ENCODE measurements around the gene UVRAG. TPM values are rescaled to one million over a fixed set of nuclear protein-coding genes. Genes with fewer than 3 reads are reported as not detected.

The UVRAG gene
- total RNA-seq, 2 experiments from 2014 or later: 16.5 to 19.5 TPM

DNA sequence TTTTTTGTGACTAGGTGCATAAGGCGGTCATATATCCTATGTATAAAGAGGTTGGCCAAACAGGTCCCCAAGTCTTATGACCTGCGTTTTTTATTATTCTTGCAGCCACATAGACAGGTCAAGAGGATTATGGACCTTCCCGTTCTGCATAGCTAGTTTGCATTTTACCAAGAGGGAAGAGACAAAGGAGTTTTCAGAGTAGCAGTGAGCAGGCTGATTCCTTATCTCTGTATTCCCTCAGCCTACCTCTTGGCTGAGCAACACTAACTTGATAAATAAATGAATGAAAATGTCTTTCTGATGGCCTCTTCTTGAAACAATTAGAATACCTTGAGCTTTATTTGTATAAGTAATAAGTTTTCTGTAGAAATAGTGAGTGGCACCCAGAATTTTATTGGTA lies 210.8 kb downstream of the UVRAG start:
- Mint-ChIP-seq H3K36me3 (ENCODE audit: low read depth) (peaks cover 35% of the 10 kb centered on the region), H3K4me1 (ENCODE audit: low read depth) (no peaks in the 10 kb centered on the region), H3K27ac (no peak overlapping the region), H3K4me3 (no peak overlapping the region), H3K9me3 (no peaks in the 10 kb centered on the region), H3K27me3 (no peaks in the 10 kb centered on the region)
- Histone ChIP-seq H3K4me1 (ENCODE audit: insufficient read depth, low read length) (no peaks in the 10 kb centered on the region), H3K27ac (ENCODE audit: low read depth in 1 of 2, low read length in 2 of 2) (no peak overlapping the region), H3K36me3 (ENCODE audit: insufficient read depth, low read length) (no peaks in the 10 kb centered on the region), H3K9me3 (ENCODE audit: control insufficient read depth in 1 of 2, insufficient read depth in 1 of 2, low read length in 2 of 2) (no peaks in the 10 kb centered on the region), H3K4me3 (ENCODE audit: low read length) (no peak overlapping the region), H3K27me3 (ENCODE audit: control insufficient read depth in 1 of 2, insufficient read depth in 2 of 2, low read length in 2 of 2) (no peaks in the 10 kb centered on the region)
- intact Hi-C loops (cut with DNase I, micrococcal nuclease): no loop called here
- CTCF ChIA-PET: no interaction called here
- DNase-seq (no peak), ATAC-seq (ENCODE audit: poor library complexity) (no peak)
- TF ChIP-seq, protein P1, sequence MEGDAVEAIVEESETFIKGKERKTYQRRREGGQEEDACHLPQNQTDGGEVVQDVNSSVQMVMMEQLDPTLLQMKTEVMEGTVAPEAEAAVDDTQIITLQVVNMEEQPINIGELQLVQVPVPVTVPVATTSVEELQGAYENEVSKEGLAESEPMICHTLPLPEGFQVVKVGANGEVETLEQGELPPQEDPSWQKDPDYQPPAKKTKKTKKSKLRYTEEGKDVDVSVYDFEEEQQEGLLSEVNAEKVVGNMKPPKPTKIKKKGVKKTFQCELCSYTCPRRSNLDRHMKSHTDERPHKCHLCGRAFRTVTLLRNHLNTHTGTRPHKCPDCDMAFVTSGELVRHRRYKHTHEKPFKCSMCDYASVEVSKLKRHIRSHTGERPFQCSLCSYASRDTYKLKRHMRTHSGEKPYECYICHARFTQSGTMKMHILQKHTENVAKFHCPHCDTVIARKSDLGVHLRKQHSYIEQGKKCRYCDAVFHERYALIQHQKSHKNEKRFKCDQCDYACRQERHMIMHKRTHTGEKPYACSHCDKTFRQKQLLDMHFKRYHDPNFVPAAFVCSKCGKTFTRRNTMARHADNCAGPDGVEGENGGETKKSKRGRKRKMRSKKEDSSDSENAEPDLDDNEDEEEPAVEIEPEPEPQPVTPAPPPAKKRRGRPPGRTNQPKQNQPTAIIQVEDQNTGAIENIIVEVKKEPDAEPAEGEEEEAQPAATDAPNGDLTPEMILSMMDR (IDR thresholded peaks at IDR 0.05): no peak
- POLR2A ChIA-PET: interaction anchor here (1.4 kb wide), 1 partner anchor 14 kb away, joined by 4 read pairs; no protein-coding TSS in a partner anchor

DNA sequence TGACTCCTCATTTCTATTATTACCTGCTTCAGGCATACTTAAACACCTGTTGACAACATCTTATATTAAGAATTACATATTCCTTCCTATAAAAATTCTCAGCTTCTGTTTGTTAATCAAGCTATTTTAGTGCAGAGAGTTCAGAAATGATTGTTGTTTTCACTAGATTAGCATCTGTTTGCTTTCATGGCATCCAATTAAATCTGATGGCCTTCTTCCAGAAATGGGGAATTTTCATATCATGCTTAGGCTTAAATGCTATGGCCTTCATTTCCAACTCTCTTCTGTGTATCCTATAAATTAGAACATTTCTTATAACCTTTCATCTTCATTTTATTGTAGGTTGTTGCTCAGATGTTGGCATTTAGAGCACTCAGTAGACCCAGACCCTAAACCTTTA lies 211.3 kb downstream of the UVRAG start:
- H3K4me1 Mint-ChIP-seq (ENCODE audit: low read depth): no peaks in the 10 kb centered on the region
- Histone ChIP-seq H3K4me3 (ENCODE audit: low read length) (no peak overlapping the region), H3K4me1 (ENCODE audit: insufficient read depth, low read length) (no peaks in the 10 kb centered on the region), H3K27ac (ENCODE audit: low read depth in 1 of 2, low read length in 2 of 2) (no peak overlapping the region), H3K36me3 (ENCODE audit: insufficient read depth, low read length) (no peaks in the 10 kb centered on the region), H3K27me3 (ENCODE audit: control insufficient read depth in 1 of 2, insufficient read depth in 2 of 2, low read length in 2 of 2) (no peaks in the 10 kb centered on the region), H3K9me3 (ENCODE audit: control insufficient read depth in 1 of 2, insufficient read depth in 1 of 2, low read length in 2 of 2) (no peaks in the 10 kb centered on the region)
- no peak overlapping the region for H3K4me3 Mint-ChIP-seq
- ATAC-seq (ENCODE audit: poor library complexity) (no peak), DNase-seq (no peak)
- H3K36me3 Mint-ChIP-seq (ENCODE audit: low read depth): peaks cover 30% of the 10 kb centered on the region
- no peaks in the 10 kb centered on the region for H3K27me3 Mint-ChIP-seq
- CTCF ChIA-PET: no interaction called here
- H3K27ac Mint-ChIP-seq: no peak overlapping the region
- TF ChIP-seq, protein P1 (IDR thresholded peaks at IDR 0.05): no peak
- intact Hi-C loops (cut with DNase I, micrococcal nuclease): no loop called here
- no peaks in the 10 kb centered on the region for H3K9me3 Mint-ChIP-seq
- POLR2A ChIA-PET: interaction anchor here (1.4 kb wide), 1 partner anchor 14 kb away, joined by 4 read pairs; no protein-coding TSS in a partner anchor

DNA sequence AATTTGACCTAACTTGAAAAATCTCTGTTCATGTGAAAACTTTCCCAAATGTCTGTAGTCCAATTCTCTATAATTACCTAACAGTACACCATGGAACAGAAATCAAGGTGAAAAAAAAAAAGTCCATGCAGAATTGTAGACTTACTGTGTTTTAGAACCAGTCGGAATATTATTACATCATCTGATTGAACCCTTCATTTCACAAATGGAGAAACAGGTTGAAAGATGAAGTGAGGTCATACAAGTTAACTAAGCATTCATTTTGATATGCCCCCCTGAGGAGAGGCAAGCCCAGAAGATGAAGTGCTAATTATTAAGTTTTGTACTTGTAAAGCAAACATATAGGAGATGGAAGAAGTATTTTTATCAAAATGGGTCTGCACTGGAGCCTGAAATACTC lies 211.9 kb downstream of the UVRAG start:
- Histone ChIP-seq H3K9me3 (ENCODE audit: control insufficient read depth in 1 of 2, insufficient read depth in 1 of 2, low read length in 2 of 2) (no peaks in the 10 kb centered on the region), H3K27ac (ENCODE audit: low read depth in 1 of 2, low read length in 2 of 2) (no peak overlapping the region), H3K4me1 (ENCODE audit: insufficient read depth, low read length) (no peaks in the 10 kb centered on the region), H3K27me3 (ENCODE audit: control insufficient read depth in 1 of 2, insufficient read depth in 2 of 2, low read length in 2 of 2) (no peaks in the 10 kb centered on the region), H3K4me3 (ENCODE audit: low read length) (no peak overlapping the region), H3K36me3 (ENCODE audit: insufficient read depth, low read length) (no peaks in the 10 kb centered on the region)
- H3K9me3 Mint-ChIP-seq: no peaks in the 10 kb centered on the region
- intact Hi-C loops (cut with DNase I, micrococcal nuclease): no loop called here
- ChIA-PET CTCF (no interaction called here), POLR2A (interaction anchor here (1.4 kb wide), 1 partner anchor 15 kb away, joined by 4 read pairs; no protein-coding TSS in a partner anchor)
- DNase-seq: no peak
- peaks cover 26% of the 10 kb centered on the region for H3K36me3 Mint-ChIP-seq (ENCODE audit: low read depth)
- no peak overlapping the region for H3K27ac Mint-ChIP-seq
- H3K27me3 Mint-ChIP-seq: no peaks in the 10 kb centered on the region
- H3K4me3 Mint-ChIP-seq: no peak overlapping the region
- TF ChIP-seq, protein P1 (IDR thresholded peaks at IDR 0.05): no peak
- H3K4me1 Mint-ChIP-seq (ENCODE audit: low read depth): no peaks in the 10 kb centered on the region
- no peak for ATAC-seq (ENCODE audit: poor library complexity)

All from CD4-positive, alpha-beta T cell (primary cell).